ENCODE measurements around the gene CDCA3.
"Not testable (repeated sequence)": the region's sequence is repeated elsewhere in the genome, so short reads cannot be mapped to it uniquely, and the experiment has no call there.

CDCA3 gene

GRCh38 chr12:6869049-6870021 lies 18.2 kb upstream of the CDCA3 start:
- DNase-seq (ENCODE audit: low read depth in 2 of 2): peak; percentile 79 to 81
- peak; percentile 90 for TF ChIP-seq CTCF (IDR thresholded peaks at IDR 0.05; ENCODE audit: low read depth, low read length)
- peak overlapping the region; percentile 78 to 98 for H3K4me3 ChIP-seq (replicated peaks in 1 of 2; ENCODE audit: low read depth in 2 of 2, low read length in 2 of 2)

GRCh38 chr12:6868211-6869048 lies 17.3 kb upstream of the CDCA3 start:
- TF ChIP-seq CTCF (IDR thresholded peaks at IDR 0.05; ENCODE audit: low read depth, low read length): peak; percentile 20
- H3K4me3 ChIP-seq (replicated peaks in 1 of 2; ENCODE audit: low read depth in 2 of 2, low read length in 2 of 2): peak overlapping the region; percentile 78 to 98
- DNase-seq (ENCODE audit: low read depth in 2 of 2): peak in 1 of 2 donors; percentile 50

GRCh38 chr12:6867413-6868210 lies 16.5 kb upstream of the CDCA3 start, which contains the start of gene TPI1:
Gene TPI1, plus strand, starts transcription at chr12:6867531. Its CDS starts 36 bp downstream, at chr12:6867567.
- peak; percentile 83 to 89 for DNase-seq (ENCODE audit: low read depth in 2 of 2)
- no peak for TF ChIP-seq CTCF (IDR thresholded peaks at IDR 0.05; ENCODE audit: low read depth, low read length)
- peak within 1 kb of the TSS; percentile 78 to 98 for H3K4me3 ChIP-seq (replicated peaks in 1 of 2; ENCODE audit: low read depth in 2 of 2, low read length in 2 of 2)

- DNase-seq (ENCODE audit: low read depth in 2 of 2): no peak
- TF ChIP-seq CTCF (IDR thresholded peaks at IDR 0.05; ENCODE audit: low read depth, low read length): no peak
- peak overlapping the region; percentile 53 to 98 for H3K4me3 ChIP-seq (replicated peaks in 1 of 2; ENCODE audit: low read depth in 2 of 2, low read length in 2 of 2)
Measured at GRCh38 chr12:6866920-6867412, 15.9 kb upstream of the CDCA3 start.

- no peak for DNase-seq (ENCODE audit: low read depth in 2 of 2)
- TF ChIP-seq CTCF (IDR thresholded peaks at IDR 0.05; ENCODE audit: low read depth, low read length): no peak
- peak overlapping the region in 1 of 2 donors; percentile 98 for H3K4me3 ChIP-seq (replicated peaks in 1 of 2; ENCODE audit: low read depth in 2 of 2, low read length in 2 of 2)
Measured at GRCh38 chr12:6866163-6866919, 15.3 kb upstream of the CDCA3 start.

GRCh38 chr12:6865307-6865706 lies 14.2 kb upstream of the CDCA3 start:
- DNase-seq (ENCODE audit: low read depth in 2 of 2); H3K4me3 ChIP-seq (replicated peaks in 1 of 2; ENCODE audit: low read depth in 2 of 2, low read length in 2 of 2): not testable (repeated sequence)

Measured in cardiac fibroblast (primary cell).